Activated CD4-positive, alpha-beta T cell treated with anti-CD3 and anti-CD28 coated beads for 24 hours (primary cell): ENCODE data around the gene SERHL2.
"Not testable (repeated sequence)": the region's sequence is repeated elsewhere in the genome, so short reads cannot be mapped to it uniquely, and the experiment has no call there.

ENCODE experiments used
- DNase-seq, 2 donors: peaks; one replicate each; pipeline ENCODE4 v3.0.0-alpha.2; 2020; ENCODE audit warnings: low read depth in 2 of 2

SERHL2 gene

GRCh38 chr22:42607641-42608040 is 53.9 kb downstream of the SERHL2 start:
- not testable (repeated sequence) for DNase-seq

- no peak for DNase-seq
Observed at GRCh38 chr22:42608136-42608822, 54.5 kb downstream of the SERHL2 start.

- DNase-seq = no peak
Observed at GRCh38 chr22:42608823-42609361, 55.1 kb downstream of the SERHL2 start.

- no peak for DNase-seq
Observed at GRCh38 chr22:42610186-42610585, 56.4 kb downstream of the SERHL2 start.

GRCh38 chr22:42611051-42611450 is 57.3 kb downstream of the SERHL2 start:
- no peak for DNase-seq

- DNase-seq = no peak
Observed at GRCh38 chr22:42612336-42612735, 58.6 kb downstream of the SERHL2 start.

- DNase-seq = no peak
Observed at GRCh38 chr22:42613872-42614301, 60.1 kb downstream of the SERHL2 start.

GRCh38 chr22:42614312-42615091 is 60.7 kb downstream of the SERHL2 start, which contains the start of gene POLDIP3:
Gene POLDIP3, minus strand, starts transcription at chr22:42614883. Its CDS starts 26 bp downstream, at chr22:42614857.
- DNase-seq = peak; percentile 98

GRCh38 chr22:42615092-42615859 is 61.5 kb downstream of the SERHL2 start:
- DNase-seq = peak; percentile 82 to 83

GRCh38 chr22:42615860-42616175 is 62.1 kb downstream of the SERHL2 start:
- DNase-seq = not testable (repeated sequence)

- no peak for DNase-seq
Observed at GRCh38 chr22:42617155-42617983, 63.6 kb downstream of the SERHL2 start.

- no peak for DNase-seq
Observed at GRCh38 chr22:42619261-42620063, 65.7 kb downstream of the SERHL2 start.

GRCh38 chr22:42620084-42620483 is 66.3 kb downstream of the SERHL2 start:
- no peak for DNase-seq

- peak; percentile 34 to 39 for DNase-seq
Observed at GRCh38 chr22:42621505-42622002, 67.8 kb downstream of the SERHL2 start.

- no peak for DNase-seq
Observed at GRCh38 chr22:42622061-42622710, 68.4 kb downstream of the SERHL2 start.

- DNase-seq = no peak
Observed at GRCh38 chr22:42623301-42623751, 69.6 kb downstream of the SERHL2 start.
